Fibroblast of lung (primary cell): ENCODE results near the gene TRPV4. TPM values are rescaled to one million over a fixed set of nuclear protein-coding genes. Genes with fewer than 3 reads are reported as not detected.

Source experiments
- DNase-seq, 2 donors: peaks; one replicate each; pipeline versions ENCODE4 v3.0.0 to v3.0.0-alpha.2; 2010; ENCODE audit warnings: low read depth in 2 of 2
- H2AFZ ChIP-seq: 2 replicates; pipeline ENCODE4 v1.5.1; 2012; ENCODE audit warnings: low read length, control low read depth, inconsistent platforms
- H3K27ac ChIP-seq: 2 replicates; pipeline ENCODE4 v1.5.1; 2011; ENCODE audit warnings: low read length, control low read depth; ENCODE audit not compliant: insufficient read depth
- H3K27me3 ChIP-seq: 2 replicates; pipeline ENCODE4 v1.5.1; 2011; ENCODE audit warnings: mild to moderate bottlenecking, low read length; ENCODE audit not compliant: control insufficient read depth, insufficient read depth
- H3K36me3 ChIP-seq: 2 replicates; pipeline ENCODE4 v1.5.1; 2011; ENCODE audit warnings: low read length; ENCODE audit not compliant: control insufficient read depth, insufficient read depth
- H3K4me1 ChIP-seq: 2 replicates; pipeline ENCODE4 v1.5.1; 2011; ENCODE audit warnings: low read length; ENCODE audit not compliant: control insufficient read depth, insufficient read depth; ENCODE audit errors: extremely low read depth
- H3K4me2 ChIP-seq: 2 replicates; pipeline ENCODE4 v1.5.1; 2011; ENCODE audit warnings: low read length, control low read depth; ENCODE audit not compliant: insufficient read depth; ENCODE audit errors: extremely low read depth
- H3K4me3 ChIP-seq, 4 experiments: fragments of 200-600 bp in 1 of 4; sonication (generic) in 1 of 4; replicated peaks in 1 of 4; 2 replicates each; pipeline ENCODE4 v1.5.1; 2011 to 2016; ENCODE audit warnings: low read length in 4 of 4, low read depth in 3 of 4, mild to moderate bottlenecking in 3 of 4, control low read depth in 2 of 4, inconsistent platforms in 1 of 4, mixed read lengths in 1 of 4; ENCODE audit not compliant: insufficient read depth in 1 of 4; ENCODE audit errors: control extremely low read depth in 1 of 4
- H3K79me2 ChIP-seq: 2 replicates; pipeline ENCODE4 v1.5.1; 2012; ENCODE audit warnings: mild to moderate bottlenecking, low read length, inconsistent platforms; ENCODE audit not compliant: control insufficient read depth, insufficient read depth
- H3K9ac ChIP-seq: 2 replicates; pipeline ENCODE4 v1.5.1; 2011; ENCODE audit warnings: mild to moderate bottlenecking, low read length, control low read depth; ENCODE audit not compliant: insufficient read depth
- H3K9me3 ChIP-seq: 2 replicates; pipeline ENCODE4 v1.5.1; 2012; ENCODE audit warnings: low read depth, low read length; ENCODE audit not compliant: control insufficient read depth, insufficient read depth
- H4K20me1 ChIP-seq: 2 replicates; pipeline ENCODE4 v1.5.1; 2011; ENCODE audit warnings: low read length; ENCODE audit not compliant: control insufficient read depth, insufficient read depth; ENCODE audit errors: extremely low read depth
- CTCF ChIP-seq, 2 donors: IDR thresholded peaks in 1 of 2; conservative IDR thresholded peaks in 1 of 2; 1 replicate in 1 of 2; 2 replicates in 1 of 2; pipeline ENCODE4 v1.5.1; 2011 to 2012; ENCODE audit warnings: low read length in 2 of 2, control low read depth in 1 of 2, inconsistent platforms in 1 of 2, low read depth in 1 of 2, mild to moderate bottlenecking in 1 of 2
- EZH2 ChIP-seq: IDR thresholded peaks from 2 replicates; pipeline ENCODE4 v1.5.1; 2012; ENCODE audit warnings: low read length, control low read depth, mild to moderate bottlenecking; ENCODE audit errors: missing control alignments
- polyA plus RNA-seq, 2 donors: library from polyadenylated mRNA; depleted of rRNA in 1 of 2; stranded (reverse) in 1 of 2; unstranded in 1 of 2; fragments of >200 nt; gene quantifications; 2 replicates each; pipeline ENCODE4 v1.2.1, GENCODE V29; 2011 to 2012; ENCODE audit warnings: missing spikeins in 1 of 2
- total RNA-seq: library from RNA; depleted of rRNA; stranded (reverse); fragments of >200 nt; gene quantifications from 2 replicates; pipeline ENCODE4 v1.2.1, GENCODE V29; 2014

TRPV4 gene
- total and polyA plus RNA-seq, 2 donors (not counting 1 experiment from before 2014, with no cell fraction given): 0.66 to 0.83 TPM

GRCh38 chr12:109842021-109842420, 8.8 kb upstream of the TRPV4 start:
- Histone ChIP-seq H3K4me1 (peaks cover 3% of the 10 kb centered on the region), H3K4me3 (no peak overlapping the region), H3K27me3 (no peaks in the 10 kb centered on the region), H3K27ac (no peak overlapping the region), H2AFZ (no peak overlapping the region), H3K79me2 (no peaks in the 10 kb centered on the region), H4K20me1 (no peaks in the 10 kb centered on the region), H3K9me3 (no peaks in the 10 kb centered on the region), H3K9ac (no peak overlapping the region), H3K36me3 (no peaks in the 10 kb centered on the region), H3K4me2 (no peak overlapping the region)
- no peak for DNase-seq
- no peak for TF ChIP-seq EZH2
- no peak for TF ChIP-seq CTCF (conservative IDR thresholded peaks at IDR 0.05 in 1 of 2, IDR thresholded peaks at IDR 0.05 in 1 of 2; ENCODE audit: low read depth in 1 of 2, low read length in 2 of 2)

GRCh38 chr12:109841356-109841755, 8.2 kb upstream of the TRPV4 start:
- Histone ChIP-seq H3K79me2 (no peaks in the 10 kb centered on the region), H2AFZ (no peak overlapping the region), H3K9ac (no peak overlapping the region), H4K20me1 (no peaks in the 10 kb centered on the region), H3K27ac (no peak overlapping the region), H3K27me3 (no peaks in the 10 kb centered on the region), H3K36me3 (no peaks in the 10 kb centered on the region), H3K4me2 (no peak overlapping the region), H3K4me3 (no peak overlapping the region), H3K9me3 (no peaks in the 10 kb centered on the region), H3K4me1 (peaks cover 3% of the 10 kb centered on the region)
- DNase-seq: no peak
- no peak for TF ChIP-seq CTCF (conservative IDR thresholded peaks at IDR 0.05 in 1 of 2, IDR thresholded peaks at IDR 0.05 in 1 of 2; ENCODE audit: low read depth in 1 of 2, low read length in 2 of 2)
- no peak for TF ChIP-seq EZH2

- DNase-seq: no peak
- Histone ChIP-seq H3K27me3 (no peaks in the 10 kb centered on the region), H3K9ac (no peak overlapping the region), H3K27ac (no peak overlapping the region), H4K20me1 (no peaks in the 10 kb centered on the region), H2AFZ (no peak overlapping the region), H3K4me1 (peaks cover 3% of the 10 kb centered on the region), H3K4me3 (no peak overlapping the region), H3K9me3 (no peaks in the 10 kb centered on the region), H3K36me3 (no peaks in the 10 kb centered on the region), H3K4me2 (no peak overlapping the region), H3K79me2 (no peaks in the 10 kb centered on the region)
- no peak for TF ChIP-seq EZH2
- no peak for TF ChIP-seq CTCF (conservative IDR thresholded peaks at IDR 0.05 in 1 of 2, IDR thresholded peaks at IDR 0.05 in 1 of 2; ENCODE audit: low read depth in 1 of 2, low read length in 2 of 2)
These were observed 7.3 kb upstream of the TRPV4 start for GRCh38 chr12:109840305-109841074.
